Keratinocyte (primary cell): Measurements from ENCODE around the gene KLLN. TPM values are rescaled to one million over a fixed set of nuclear protein-coding genes. Genes with fewer than 3 reads are reported as not detected.

ENCODE experiments used
- DNase-seq: peaks from one replicate; pipeline ENCODE4 v3.0.0-alpha.2; 2011; ENCODE audit warnings: low read depth, missing footprints, low spot score
- FAIRE-seq: peaks from 2 replicates; lab custom pipeline; 2011; peaks lifted over from hg19 to GRCh38; lab: Jason Lieb, UNC
- H2AFZ ChIP-seq: 2 replicates; pipeline ENCODE4 v1.6.0; 2012; ENCODE audit warnings: low read length, control low read depth, inconsistent platforms; ENCODE audit not compliant: control insufficient read depth
- H3K27ac ChIP-seq: 2 replicates; pipeline ENCODE4 v1.5.1; 2011; ENCODE audit warnings: low read length; ENCODE audit not compliant: control insufficient read depth, insufficient read depth
- H3K27me3 ChIP-seq: 3 replicates; pipeline ENCODE4 v1.6.0; 2011; ENCODE audit warnings: low read length; ENCODE audit not compliant: control insufficient read depth, insufficient read depth; ENCODE audit errors: extremely low read depth
- H3K36me3 ChIP-seq, 2 experiments: 2 replicates in 1 of 2; 3 replicates in 1 of 2; pipeline ENCODE4 v1.5.1; 2011; ENCODE audit warnings: low read length in 2 of 2, mild to moderate bottlenecking in 1 of 2; ENCODE audit not compliant: control insufficient read depth in 2 of 2, insufficient read depth in 2 of 2; ENCODE audit errors: extremely low read depth in 1 of 2
- H3K4me1 ChIP-seq: 3 replicates; pipeline ENCODE4 v1.5.1; 2011; ENCODE audit warnings: low read length; ENCODE audit not compliant: control insufficient read depth, insufficient read depth; ENCODE audit errors: extremely low read depth
- H3K4me2 ChIP-seq: 3 replicates; pipeline ENCODE4 v1.6.0; 2011; ENCODE audit warnings: low read depth, low read length; ENCODE audit not compliant: control insufficient read depth, insufficient read depth; ENCODE audit errors: extremely low read depth
- H3K4me3 ChIP-seq, 3 experiments: fragments of 200-600 bp in 1 of 3; sonication (generic) in 1 of 3; 2 replicates in 2 of 3; 3 replicates in 1 of 3; pipeline ENCODE4 v1.5.1; 2011 to 2016; ENCODE audit warnings: low read length in 3 of 3, mild to moderate bottlenecking in 3 of 3, control low read depth in 2 of 3, inconsistent platforms in 1 of 3, low read depth in 1 of 3, mixed read lengths in 1 of 3, mixed run types in 1 of 3, moderate library complexity in 1 of 3; ENCODE audit not compliant: control insufficient read depth in 2 of 3, insufficient read depth in 2 of 3; ENCODE audit errors: extremely low read depth in 1 of 3
- H3K79me2 ChIP-seq: 2 replicates; pipeline ENCODE4 v1.6.0; 2012; ENCODE audit warnings: low read length; ENCODE audit not compliant: control insufficient read depth, insufficient read depth
- H3K9ac ChIP-seq: 3 replicates; pipeline ENCODE4 v1.6.0; 2011; ENCODE audit warnings: low read length; ENCODE audit not compliant: control insufficient read depth, insufficient read depth; ENCODE audit errors: extremely low read depth
- H3K9me1 ChIP-seq: 3 replicates; pipeline ENCODE4 v1.6.0; 2011; ENCODE audit warnings: low read length; ENCODE audit not compliant: control insufficient read depth, insufficient read depth; ENCODE audit errors: extremely low read depth
- H3K9me3 ChIP-seq: 2 replicates; pipeline ENCODE4 v1.5.1; 2012; ENCODE audit warnings: low read depth, low read length; ENCODE audit not compliant: control insufficient read depth
- H4K20me1 ChIP-seq: 3 replicates; pipeline ENCODE4 v1.6.0; 2011; ENCODE audit warnings: low read length; ENCODE audit not compliant: control insufficient read depth, insufficient read depth; ENCODE audit errors: extremely low read depth
- CTCF ChIP-seq, 3 experiments: IDR thresholded peaks in 1 of 3; conservative IDR thresholded peaks in 1 of 3; optimal IDR thresholded peaks in 1 of 3; 2 replicates in 2 of 3; 3 replicates in 1 of 3; pipeline versions ENCODE3 to v1.5.1; 2011; ENCODE audit warnings: low read length in 3 of 3, mild to moderate bottlenecking in 3 of 3, moderate library complexity in 2 of 3, control low read depth in 1 of 3, inconsistent platforms in 1 of 3; ENCODE audit not compliant: insufficient read depth in 2 of 3; ENCODE audit errors: extremely low read depth in 1 of 3
- EZH2 ChIP-seq: IDR thresholded peaks from one replicate; pipeline ENCODE4 v1.6.1; 2012; ENCODE audit warnings: inconsistent platforms, mild to moderate bottlenecking, low read length, moderate library complexity
- dilution Hi-C: fragments of 300-500 bp; cut with MboI; formaldehyde crosslinking; loops from one replicate; pipeline ENCODE4 v1.7.0; 2020; ENCODE audit warnings: low sequenced_read_pairs; ENCODE audit not compliant: extremely low pct_ligation_motif_present
- polyA plus RNA-seq, 5 experiments: library from polyadenylated mRNA; depleted of rRNA in 3 of 5; stranded (reverse) in 3 of 5; stranded (forward) in 1 of 5; unstranded in 1 of 5; fragments of >200 nt; gene quantifications; 1 replicate in 1 of 5; 2 replicates in 3 of 5; 3 replicates in 1 of 5; pipeline versions ENCODE4 v1.2.1 to v1.2.3, GENCODE V29; 2011 to 2012; ENCODE audit warnings: missing spikeins in 2 of 5, low read depth in 1 of 5, low replicate concordance in 1 of 5

KLLN gene
- polyA plus RNA-seq, 1 donor (not counting 4 experiments of a cell fraction or from before 2014, with no cell fraction given) = 0.16 TPM

GRCh38 chr10:87852089-87852488, 11.2 kb downstream of the KLLN start:
- dilution Hi-C loops = no loop called here
- H3K4me2 ChIP-seq = no peak overlapping the region
- no peak overlapping the region for H3K4me3 ChIP-seq
- H3K27ac ChIP-seq = no peak overlapping the region
- no peaks in the 10 kb centered on the region for H3K79me2 ChIP-seq
- no peaks in the 10 kb centered on the region for H3K9me3 ChIP-seq
- no peak for TF ChIP-seq EZH2
- TF ChIP-seq CTCF (optimal IDR thresholded peaks at IDR 0.05 in 1 of 3, IDR thresholded peaks at IDR 0.05 in 1 of 3, conservative IDR thresholded peaks at IDR 0.05 in 1 of 3; ENCODE audit: extremely low read depth in 1 of 3, insufficient read depth in 2 of 3, low read length in 3 of 3) = no peak
- no peaks in the 10 kb centered on the region for H3K9me1 ChIP-seq
- H3K36me3 ChIP-seq = no peaks in the 10 kb centered on the region
- H4K20me1 ChIP-seq = no peaks in the 10 kb centered on the region
- DNase-seq (no peak), FAIRE-seq (no peak)
- no peaks in the 10 kb centered on the region for H3K27me3 ChIP-seq
- H2AFZ ChIP-seq = no peak overlapping the region
- H3K9ac ChIP-seq = no peak overlapping the region
- peaks cover 8% of the 10 kb centered on the region for H3K4me1 ChIP-seq

GRCh38 chr10:87850742-87851205, 12.6 kb downstream of the KLLN start:
- Histone ChIP-seq H3K9me3 (no peaks in the 10 kb centered on the region), H3K27ac (no peak overlapping the region), H3K79me2 (no peaks in the 10 kb centered on the region), H3K9me1 (no peaks in the 10 kb centered on the region), H3K36me3 (no peaks in the 10 kb centered on the region), H3K4me1 (peaks cover 14% of the 10 kb centered on the region), H3K9ac (no peak overlapping the region), H2AFZ (peak overlapping the region; percentile 27), H3K27me3 (no peaks in the 10 kb centered on the region), H3K4me2 (no peak overlapping the region), H4K20me1 (no peaks in the 10 kb centered on the region), H3K4me3 (no peak overlapping the region)
- TF ChIP-seq EZH2 = no peak
- TF ChIP-seq CTCF (optimal IDR thresholded peaks at IDR 0.05 in 1 of 3, IDR thresholded peaks at IDR 0.05 in 1 of 3, conservative IDR thresholded peaks at IDR 0.05 in 1 of 3; ENCODE audit: extremely low read depth in 1 of 3, insufficient read depth in 2 of 3, low read length in 3 of 3) = peak; percentile 73 to 93 (median 75)
- dilution Hi-C loops = no loop called here
- DNase-seq = no peak
- FAIRE-seq = peak; percentile 86
